K562 (cell line): ENCODE measurements around the gene DUOX2. TPM values are rescaled to one million over a fixed set of nuclear protein-coding genes. Genes with fewer than 3 reads are reported as not detected.

ENCODE experiments used
- ATAC-seq: fragments of 200-7000 bp; cut with Tn5 transposase; 3 replicates; pipeline ENCODE4 v1.9.1; 2020; ENCODE audit warnings: moderate library complexity
- BruUV-seq: library from RNA; stranded (reverse); fragments of 400-500 nt; replicated peaks from 2 replicates; lab custom pipeline; 2021; lab: Mats Ljungman, UMichigan
- CTCF ChIA-PET: fragments of 300-600 bp; formaldehyde crosslinking; extraction: SDS; loops from one replicate; lab custom pipeline; 2021; ENCODE audit warnings: low intra/inter-chr PET ratio; lab: Yijun Ruan, JAX
- POLR2A ChIA-PET: fragments of 300-600, 350-650 bp; sonication (Branson Sonifier 250); formaldehyde crosslinking; extraction: SDS; loops from one replicate; lab custom pipeline; 2021; ENCODE audit warnings: antibody characterized with exemption, inconsistent platforms; lab: Yijun Ruan, JAX
- DNase-seq, 4 experiments: peaks; one replicate each; pipeline versions ENCODE4 v3.0.0 to v3.0.0-alpha.2; 2011 to 2018; ENCODE audit warnings: low spot score in 3 of 4, mixed read lengths in 3 of 4; ENCODE audit errors: extremely low read depth in 1 of 4
- FAIRE-seq: peaks from 2 replicates; lab custom pipeline; 2011; peaks lifted over from hg19 to GRCh38; lab: Jason Lieb, UNC
- H2AFZ ChIP-seq: 2 replicates; pipeline ENCODE4 v1.6.0; 2011; ENCODE audit warnings: low read depth, low read length, control low read depth, inconsistent platforms
- H3K27ac ChIP-seq: fragments of 200-600 bp; 3 replicates; pipeline ENCODE4 v1.8.0; 2011; ENCODE audit warnings: low read depth, mild to moderate bottlenecking, control low read depth, inconsistent platforms, low read length, moderate library complexity, mixed read lengths; ENCODE audit errors: extremely low read depth
- H3K27me3 ChIP-seq, 2 experiments: fragments of 300-600 bp in 1 of 2; 2 replicates in 1 of 2; 3 replicates in 1 of 2; pipeline versions ENCODE4 v1.6.0 to v1.8.0; 2011; ENCODE audit warnings: inconsistent platforms in 2 of 2, low read length in 2 of 2, mild to moderate bottlenecking in 1 of 2, mixed read lengths in 1 of 2, moderate library complexity in 1 of 2; ENCODE audit not compliant: control insufficient read depth in 2 of 2, insufficient read depth in 2 of 2
- H3K36me3 ChIP-seq: fragments of 300-600 bp; 3 replicates; pipeline ENCODE4 v1.8.0; 2011; ENCODE audit warnings: mild to moderate bottlenecking, low read length, inconsistent platforms; ENCODE audit not compliant: control insufficient read depth, insufficient read depth
- H3K4me1 ChIP-seq, 2 experiments: fragments of 200-600 bp in 1 of 2; replicated peaks in 1 of 2; 2 replicates in 1 of 2; 3 replicates in 1 of 2; pipeline versions ENCODE4 v1.5.1 to v1.8.0; 2011; ENCODE audit warnings: inconsistent platforms in 2 of 2, low read length in 2 of 2, mild to moderate bottlenecking in 1 of 2, mixed read lengths in 1 of 2, moderate library complexity in 1 of 2; ENCODE audit not compliant: control insufficient read depth in 2 of 2, insufficient read depth in 2 of 2
- H3K4me2 ChIP-seq: 2 replicates; pipeline ENCODE4 v1.6.1; 2011; ENCODE audit warnings: low read length, control low read depth, inconsistent platforms, mixed read lengths; ENCODE audit not compliant: insufficient read depth
- H3K4me3 ChIP-seq: fragments of 200-600 bp; sonication (generic), shearing (Covaris generic); 2 replicates; pipeline ENCODE4 v1.5.1; 2016; ENCODE audit warnings: control low read depth, inconsistent platforms
- H3K79me2 ChIP-seq: fragments of 200-600 bp; 3 replicates; pipeline ENCODE4 v1.8.0; 2011; ENCODE audit warnings: low read length, inconsistent platforms; ENCODE audit not compliant: control insufficient read depth, insufficient read depth
- H3K9ac ChIP-seq, 2 experiments: 2 replicates each; pipeline versions ENCODE4 v1.6.0 to v1.6.1; 2011; ENCODE audit warnings: low read depth in 2 of 2, low read length in 2 of 2, control low read depth in 1 of 2, inconsistent platforms in 1 of 2, mild to moderate bottlenecking in 1 of 2, mixed read lengths in 1 of 2; ENCODE audit not compliant: insufficient read depth in 1 of 2
- H3K9me1 ChIP-seq: one replicate; pipeline ENCODE4 v1.6.0; 2011; ENCODE audit warnings: inconsistent platforms, mild to moderate bottlenecking, low read length, moderate library complexity; ENCODE audit not compliant: control insufficient read depth, insufficient read depth
- H3K9me3 ChIP-seq: replicated peaks from 2 replicates; pipeline ENCODE4 v1.5.1; 2011; ENCODE audit warnings: low read depth, low read length, inconsistent platforms; ENCODE audit not compliant: control insufficient read depth, insufficient read depth
- H4K20me1 ChIP-seq: replicated peaks from 2 replicates; pipeline ENCODE4 v1.6.1; 2011; ENCODE audit warnings: low read length, inconsistent platforms, mixed read lengths; ENCODE audit not compliant: control insufficient read depth, insufficient read depth
- ATF7 ChIP-seq: fragments of 450-650 bp; IDR thresholded peaks from 2 replicates; pipeline ENCODE4 v1.7.1; 2014; ENCODE audit warnings: mild to moderate bottlenecking, moderate library complexity
- EHMT2 ChIP-seq: fragments of 450-650 bp; IDR thresholded peaks from 2 replicates; pipeline ENCODE4 v1.6.1; 2018; ENCODE audit warnings: antibody characterized with exemption
- GABPB1 ChIP-seq: sonication (generic); formaldehyde crosslinking; IDR thresholded peaks from 2 replicates; pipeline ENCODE4 v1.8.0; 2022; ENCODE audit warnings: mild to moderate bottlenecking, missing genetic modification reagents
- NFRKB ChIP-seq: fragments of 450-650 bp; IDR thresholded peaks from 2 replicates; pipeline ENCODE4 v1.6.1; 2016; ENCODE audit warnings: low read depth
- SUPT5H ChIP-seq: fragments of 450-650 bp; IDR thresholded peaks from 2 replicates; pipeline ENCODE4 v1.6.1; 2016
- ZNF431 ChIP-seq: sonication (generic); formaldehyde crosslinking; IDR thresholded peaks from 2 replicates; pipeline ENCODE4 v1.8.0; 2022; ENCODE audit warnings: mild to moderate bottlenecking, missing genetic modification reagents
- WGBS: fragments of 100-300 bp; shearing (Covaris generic); methylation state at CpG from one replicate; pipeline ENCODE4 v1.1.6; 2016; ENCODE audit warnings: low coverage, mixed read lengths; ENCODE audit not compliant: insufficient coverage; ENCODE audit errors: missing lambda C conversion rate; 5-methylcytosine and 5-hydroxymethylcytosine counted together
- in situ Hi-C: fragments of 300-500 bp; cut with MboI; formaldehyde crosslinking; loops from 4 replicates; pipeline ENCODE4 v1.15.0; 2018; ENCODE audit warnings: inconsistent platforms, mixed read lengths
- intact Hi-C: fragments of 100-400 bp; cut with micrococcal nuclease; formaldehyde crosslinking; loops from 2 replicates; pipeline ENCODE4 v1.14.2; 2022
- polyA plus RNA-seq, 8 experiments: library from polyadenylated mRNA; depleted of rRNA in 4 of 8; stranded (reverse) in 5 of 8; unstranded in 3 of 8; fragments of >200 nt; fragmentation: Nextera tagmentation in 2 of 8; fragmentation: Illumina TruSeq in 1 of 8; extraction: Ambion mirVana in 2 of 8; extraction: Trizol in 1 of 8; gene quantifications; 2 replicates each; pipeline versions ENCODE4 v1.2.1 to v1.2.3, GENCODE V29; 2011 to 2014; ENCODE audit warnings: inconsistent platforms in 1 of 8, missing spikeins in 1 of 8
- total RNA-seq, 7 experiments: library from RNA; depleted of rRNA in 6 of 7; stranded (reverse); fragments of >200 nt in 6 of 7; fragmentation: Illumina TruSeq in 2 of 7; extraction: Trizol in 2 of 7; gene quantifications; 2 replicates each; pipeline versions ENCODE4 v1.2.1 to v1.2.3, GENCODE V29; 2011 to 2021; ENCODE audit warnings: low replicate concordance in 1 of 7
- TF ChIP-seq, protein P1 (sequence below): IDR thresholded peaks from 3 replicates; pipeline ENCODE4 v1.6.1; 2011; ENCODE audit warnings: borderline replicate concordance, mild to moderate bottlenecking; ENCODE audit not compliant: insufficient read length, insufficient read depth
- TF ChIP-seq, protein P2 (sequence below): fragments of 450-650 bp; IDR thresholded peaks from 2 replicates; pipeline ENCODE4 v1.6.1; 2018; ENCODE audit not compliant: partially characterized antibody
- TF ChIP-seq, protein P3 (sequence below): fragments of 450-650 bp; IDR thresholded peaks from 2 replicates; pipeline ENCODE4 v1.6.1; 2017; ENCODE audit warnings: antibody characterized with exemption, mild to moderate bottlenecking

The DUOX2 gene
- total and polyA plus RNA-seq, 9 of the 15 experiments (the other 6 are each of a cell fraction or from before 2014, with no cell fraction given), result 0.01 to 0.03 (median 0.02) TPM; not detected in 6

DNA sequence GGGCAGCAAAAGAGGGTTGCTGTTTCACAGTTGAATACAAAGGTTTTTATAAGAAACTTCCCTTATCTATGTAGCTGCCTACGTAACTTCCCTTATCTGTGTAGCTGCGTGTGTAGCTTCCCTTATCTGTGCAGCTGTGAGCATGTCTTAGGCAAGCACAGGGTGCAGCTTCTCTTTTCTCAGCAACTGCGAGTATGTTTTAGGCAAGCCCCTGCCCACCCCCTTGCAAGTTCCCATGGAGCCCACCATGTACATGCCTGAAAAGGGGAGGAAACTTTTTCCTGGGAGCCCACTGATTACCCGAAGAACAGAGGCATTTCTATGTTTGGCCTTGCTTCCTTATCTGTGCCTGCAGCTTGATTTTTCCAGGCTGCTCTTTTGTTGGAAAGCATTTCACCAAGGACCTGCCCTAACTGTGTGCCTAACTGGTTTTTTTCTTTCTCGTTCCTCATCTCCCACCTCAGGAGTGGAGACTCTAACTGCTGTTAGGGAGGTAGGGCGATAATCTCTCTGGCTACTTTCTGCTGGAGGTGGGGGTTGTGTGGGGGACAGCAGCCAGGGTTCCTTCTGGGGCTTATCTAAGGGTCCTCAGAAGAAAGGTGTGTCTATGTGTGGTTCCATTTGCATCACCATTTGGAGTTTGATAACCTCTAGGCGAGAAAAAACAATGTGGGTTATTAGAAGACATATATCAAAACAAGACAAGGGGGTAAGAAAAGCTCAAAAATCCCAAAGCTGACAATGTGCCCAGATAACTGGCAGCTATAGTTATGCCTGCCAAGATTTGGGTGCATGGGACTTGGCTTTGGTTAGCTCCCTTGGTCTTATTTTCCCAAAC is 65.0 kb downstream of the DUOX2 start:
- WGBS, result 0% methylated on average over 7 of the region's 7 CpGs
- FAIRE-seq, result peak; percentile 96
- H4K20me1 ChIP-seq, result no peaks in the 10 kb centered on the region
- ATAC-seq, result peak; percentile 93
- peaks cover 9% of the 10 kb centered on the region; the same call in 1 of the 3 replicates for H3K79me2 ChIP-seq
- H3K36me3 ChIP-seq, result peaks cover 32% of the 10 kb centered on the region
- H3K4me3 ChIP-seq, result peak overlapping the region; percentile 4; the same call in 1 of the 2 replicates
- H3K27me3 ChIP-seq, result no peaks in the 10 kb centered on the region
- H2AFZ ChIP-seq, result 0 out of 2 replicates have a peak overlapping the region, but pooled peaks have one; percentile 17
- no peaks in the 10 kb centered on the region for H3K9me1 ChIP-seq
- BruUV-seq, result no TSS peak
- peak; percentile 86 to 94 (median 90) for DNase-seq
- peaks cover 17% of the 10 kb centered on the region for H3K9me3 ChIP-seq
- peak overlapping the region; percentile 81 for H3K4me2 ChIP-seq
- ChIA-PET POLR2A (interaction anchor here (0.5 to 1.0 kb wide), 8 partner anchors 11 to 410 kb away, joined by 3 to 4 read pairs (median 3); partner anchors contain the start of genes B2M, PATL2 and SPG11), CTCF (interaction anchor here (1.1 kb wide), 1 partner anchor 69 kb away, joined by 3 read pairs; no protein-coding TSS in a partner anchor)
- H3K4me1 ChIP-seq, result peaks cover 7 to 43% of the 10 kb centered on the region in 2 experiments; a peak in 4 of 5 replicates
- in situ Hi-C loops (loop anchor here (10.0 kb wide), 1 partner anchor 204 kb away; no protein-coding TSS in a partner anchor), intact Hi-C loops (no loop called here)
- peak overlapping the region in 1 of 2 experiments; percentile 37; a peak in 2 of 4 replicates for H3K9ac ChIP-seq
- peak overlapping the region; percentile 78 for H3K27ac ChIP-seq
- no peak for TF ChIP-seq NFRKB
- no peak for TF ChIP-seq EHMT2
- TF ChIP-seq, protein P1, sequence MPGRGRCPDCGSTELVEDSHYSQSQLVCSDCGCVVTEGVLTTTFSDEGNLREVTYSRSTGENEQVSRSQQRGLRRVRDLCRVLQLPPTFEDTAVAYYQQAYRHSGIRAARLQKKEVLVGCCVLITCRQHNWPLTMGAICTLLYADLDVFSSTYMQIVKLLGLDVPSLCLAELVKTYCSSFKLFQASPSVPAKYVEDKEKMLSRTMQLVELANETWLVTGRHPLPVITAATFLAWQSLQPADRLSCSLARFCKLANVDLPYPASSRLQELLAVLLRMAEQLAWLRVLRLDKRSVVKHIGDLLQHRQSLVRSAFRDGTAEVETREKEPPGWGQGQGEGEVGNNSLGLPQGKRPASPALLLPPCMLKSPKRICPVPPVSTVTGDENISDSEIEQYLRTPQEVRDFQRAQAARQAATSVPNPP, result no peak
- TF ChIP-seq, protein P2, sequence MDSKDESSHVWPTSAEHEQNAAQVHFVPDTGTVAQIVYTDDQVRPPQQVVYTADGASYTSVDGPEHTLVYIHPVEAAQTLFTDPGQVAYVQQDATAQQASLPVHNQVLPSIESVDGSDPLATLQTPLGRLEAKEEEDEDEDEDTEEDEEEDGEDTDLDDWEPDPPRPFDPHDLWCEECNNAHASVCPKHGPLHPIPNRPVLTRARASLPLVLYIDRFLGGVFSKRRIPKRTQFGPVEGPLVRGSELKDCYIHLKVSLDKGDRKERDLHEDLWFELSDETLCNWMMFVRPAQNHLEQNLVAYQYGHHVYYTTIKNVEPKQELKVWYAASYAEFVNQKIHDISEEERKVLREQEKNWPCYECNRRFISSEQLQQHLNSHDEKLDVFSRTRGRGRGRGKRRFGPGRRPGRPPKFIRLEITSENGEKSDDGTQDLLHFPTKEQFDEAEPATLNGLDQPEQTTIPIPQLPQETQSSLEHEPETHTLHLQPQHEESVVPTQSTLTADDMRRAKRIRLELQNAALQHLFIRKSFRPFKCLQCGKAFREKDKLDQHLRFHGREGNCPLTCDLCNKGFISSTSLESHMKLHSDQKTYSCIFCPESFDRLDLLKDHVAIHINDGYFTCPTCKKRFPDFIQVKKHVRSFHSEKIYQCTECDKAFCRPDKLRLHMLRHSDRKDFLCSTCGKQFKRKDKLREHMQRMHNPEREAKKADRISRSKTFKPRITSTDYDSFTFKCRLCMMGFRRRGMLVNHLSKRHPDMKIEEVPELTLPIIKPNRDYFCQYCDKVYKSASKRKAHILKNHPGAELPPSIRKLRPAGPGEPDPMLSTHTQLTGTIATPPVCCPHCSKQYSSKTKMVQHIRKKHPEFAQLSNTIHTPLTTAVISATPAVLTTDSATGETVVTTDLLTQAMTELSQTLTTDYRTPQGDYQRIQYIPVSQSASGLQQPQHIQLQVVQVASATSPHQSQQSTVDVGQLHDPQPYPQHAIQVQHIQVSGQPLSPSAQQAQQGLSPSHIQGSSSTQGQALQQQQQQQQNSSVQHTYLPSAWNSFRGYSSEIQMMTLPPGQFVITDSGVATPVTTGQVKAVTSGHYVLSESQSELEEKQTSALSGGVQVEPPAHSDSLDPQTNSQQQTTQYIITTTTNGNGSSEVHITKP, result peak; percentile 89
- no peak for TF ChIP-seq GABPB1 (CRISPR knock-in tag)
- peak; percentile 86 for TF ChIP-seq ATF7
- TF ChIP-seq, protein P3, sequence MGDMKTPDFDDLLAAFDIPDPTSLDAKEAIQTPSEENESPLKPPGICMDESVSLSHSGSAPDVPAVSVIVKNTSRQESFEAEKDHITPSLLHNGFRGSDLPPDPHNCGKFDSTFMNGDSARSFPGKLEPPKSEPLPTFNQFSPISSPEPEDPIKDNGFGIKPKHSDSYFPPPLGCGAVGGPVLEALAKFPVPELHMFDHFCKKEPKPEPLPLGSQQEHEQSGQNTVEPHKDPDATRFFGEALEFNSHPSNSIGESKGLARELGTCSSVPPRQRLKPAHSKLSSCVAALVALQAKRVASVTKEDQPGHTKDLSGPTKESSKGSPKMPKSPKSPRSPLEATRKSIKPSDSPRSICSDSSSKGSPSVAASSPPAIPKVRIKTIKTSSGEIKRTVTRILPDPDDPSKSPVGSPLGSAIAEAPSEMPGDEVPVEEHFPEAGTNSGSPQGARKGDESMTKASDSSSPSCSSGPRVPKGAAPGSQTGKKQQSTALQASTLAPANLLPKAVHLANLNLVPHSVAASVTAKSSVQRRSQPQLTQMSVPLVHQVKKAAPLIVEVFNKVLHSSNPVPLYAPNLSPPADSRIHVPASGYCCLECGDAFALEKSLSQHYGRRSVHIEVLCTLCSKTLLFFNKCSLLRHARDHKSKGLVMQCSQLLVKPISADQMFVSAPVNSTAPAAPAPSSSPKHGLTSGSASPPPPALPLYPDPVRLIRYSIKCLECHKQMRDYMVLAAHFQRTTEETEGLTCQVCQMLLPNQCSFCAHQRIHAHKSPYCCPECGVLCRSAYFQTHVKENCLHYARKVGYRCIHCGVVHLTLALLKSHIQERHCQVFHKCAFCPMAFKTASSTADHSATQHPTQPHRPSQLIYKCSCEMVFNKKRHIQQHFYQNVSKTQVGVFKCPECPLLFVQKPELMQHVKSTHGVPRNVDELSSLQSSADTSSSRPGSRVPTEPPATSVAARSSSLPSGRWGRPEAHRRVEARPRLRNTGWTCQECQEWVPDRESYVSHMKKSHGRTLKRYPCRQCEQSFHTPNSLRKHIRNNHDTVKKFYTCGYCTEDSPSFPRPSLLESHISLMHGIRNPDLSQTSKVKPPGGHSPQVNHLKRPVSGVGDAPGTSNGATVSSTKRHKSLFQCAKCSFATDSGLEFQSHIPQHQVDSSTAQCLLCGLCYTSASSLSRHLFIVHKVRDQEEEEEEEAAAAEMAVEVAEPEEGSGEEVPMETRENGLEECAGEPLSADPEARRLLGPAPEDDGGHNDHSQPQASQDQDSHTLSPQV, result peak; percentile 63; the same call in 1 of the 2 replicates
- no peak for TF ChIP-seq SUPT5H
- no peak; the same call in 1 of the 2 replicates for TF ChIP-seq ZNF431
